ENCODE measurements around the gene KEAP1.
"Not testable (repeated sequence)": the region's sequence is repeated elsewhere in the genome, so short reads cannot be mapped to it uniquely, and the experiment has no call there.

The KEAP1 gene

GRCh38 chr19:10503002-10503789 lies at the start of gene KEAP1:
Gene KEAP1 (minus strand): TSS chr19:10503356. CDS start chr19:10500033, 3,323 bp downstream.
- peak; percentile 30 for DNase-seq

GRCh38 chr19:10552510-10553053 lies 49.4 kb upstream of the KEAP1 start:
- peak; percentile 41 for DNase-seq

GRCh38 chr19:10551698-10552301 lies 48.6 kb upstream of the KEAP1 start:
- peak; percentile 62 for DNase-seq

GRCh38 chr19:10551006-10551405 lies 47.9 kb upstream of the KEAP1 start:
- DNase-seq, result not testable (repeated sequence)

GRCh38 chr19:10550336-10550735 lies 47.2 kb upstream of the KEAP1 start:
- DNase-seq, result no peak

GRCh38 chr19:10549733-10550132 lies 46.6 kb upstream of the KEAP1 start:
- DNase-seq, result no peak

- DNase-seq, result no peak
Measured at GRCh38 chr19:10548746-10549276, 45.7 kb upstream of the KEAP1 start.

GRCh38 chr19:10546817-10547216 lies 43.7 kb upstream of the KEAP1 start:
- no peak for DNase-seq

- DNase-seq, result peak; percentile 28
Measured at GRCh38 chr19:10544753-10545251, 41.6 kb upstream of the KEAP1 start.

- peak; percentile 35 for DNase-seq
Measured at GRCh38 chr19:10544242-10544752, 41.1 kb upstream of the KEAP1 start.

- peak; percentile 87 for DNase-seq
Measured at GRCh38 chr19:10543420-10544241, 40.5 kb upstream of the KEAP1 start, which contains the start of gene ATG4D. Gene ATG4D (plus strand): TSS chr19:10543904. CDS start chr19:10544091, 187 bp downstream.

GRCh38 chr19:10543059-10543419 lies 39.9 kb upstream of the KEAP1 start:
- DNase-seq, result no peak

- DNase-seq, result not testable (repeated sequence)
Measured at GRCh38 chr19:10539016-10539415, 35.9 kb upstream of the KEAP1 start.

GRCh38 chr19:10538204-10538983 lies 35.2 kb upstream of the KEAP1 start:
- DNase-seq, result no peak

GRCh38 chr19:10537668-10538067 lies 34.5 kb upstream of the KEAP1 start:
- no peak for DNase-seq

- no peak for DNase-seq
Measured at GRCh38 chr19:10535613-10536012, 32.5 kb upstream of the KEAP1 start.

- DNase-seq, result no peak
Measured at GRCh38 chr19:10533646-10534386, 30.7 kb upstream of the KEAP1 start.

GRCh38 chr19:10532457-10532856 lies 29.3 kb upstream of the KEAP1 start:
- no peak for DNase-seq

- not testable (repeated sequence) for DNase-seq
Measured at GRCh38 chr19:10526887-10527286, 23.7 kb upstream of the KEAP1 start.

- DNase-seq, result no peak
Measured at GRCh38 chr19:10525636-10526035, 22.5 kb upstream of the KEAP1 start.

- DNase-seq, result peak; percentile 60
Measured at GRCh38 chr19:10523135-10523636, 20.0 kb upstream of the KEAP1 start.

All from CD4-positive, alpha-beta T cell treated with Interleukin-17A for 1 hour (primary cell).